Measurements from ENCODE around the gene PDLIM5. TPM values are rescaled to one million over a fixed set of nuclear protein-coding genes. Genes with fewer than 3 reads are reported as not detected.

Gene PDLIM5
- total RNA-seq, 1 experiment from 2014 or later = 106 TPM

GRCh38 chr4:94507281-94507680 is 55.5 kb downstream of the PDLIM5 start:
- no peak for DNase-seq
- H3K4me3 Mint-ChIP-seq (ENCODE audit: unreplicated experiment) = no peak overlapping the region
- CTCF ChIA-PET = no interaction called here
- Histone ChIP-seq H3K4me1 (peaks cover 24% of the 10 kb centered on the region), H3K36me3 (ENCODE audit: control insufficient read depth, insufficient read depth, low read length) (no peaks in the 10 kb centered on the region), H3K9me3 (no peaks in the 10 kb centered on the region), H3K27me3 (replicated peaks; ENCODE audit: control insufficient read depth, insufficient read depth, low read length) (no peaks in the 10 kb centered on the region), H3K4me3 (ENCODE audit: low read depth, low read length) (no peak overlapping the region)
- no peak for TF ChIP-seq CTCF (IDR thresholded peaks at IDR 0.05; ENCODE audit: insufficient read depth in 1 of 2, low read depth in 1 of 2, low read length in 1 of 2, severe bottlenecking in 1 of 2, unreplicated experiment in 1 of 2)
- H3K27ac Mint-ChIP-seq (ENCODE audit: unreplicated experiment) = peak overlapping the region; percentile 50
- intact Hi-C loops (cut with micrococcal nuclease; ENCODE audit: unreplicated experiment) = no loop called here
- BruUV-seq (replicated peaks) = no TSS peak
- no peaks in the 10 kb centered on the region for H3K27me3 Mint-ChIP-seq (ENCODE audit: insufficient read depth, unreplicated experiment)
- H3K4me1 Mint-ChIP-seq (ENCODE audit: low read depth, unreplicated experiment) = peaks cover 26% of the 10 kb centered on the region
- peaks cover under 1% of the 10 kb centered on the region for H3K9me3 Mint-ChIP-seq (ENCODE audit: unreplicated experiment)
- POLR2A ChIA-PET = no interaction called here
- peaks cover 9% of the 10 kb centered on the region for H3K36me3 Mint-ChIP-seq (ENCODE audit: insufficient read depth, unreplicated experiment)

GRCh38 chr4:94507708-94508107 is 56.0 kb downstream of the PDLIM5 start:
- Mint-ChIP-seq H3K9me3 (ENCODE audit: unreplicated experiment) (peaks cover 5% of the 10 kb centered on the region), H3K27me3 (ENCODE audit: insufficient read depth, unreplicated experiment) (no peaks in the 10 kb centered on the region), H3K4me1 (ENCODE audit: low read depth, unreplicated experiment) (peaks cover 26% of the 10 kb centered on the region), H3K4me3 (ENCODE audit: unreplicated experiment) (no peak overlapping the region), H3K27ac (ENCODE audit: unreplicated experiment) (peak overlapping the region; percentile 50), H3K36me3 (ENCODE audit: insufficient read depth, unreplicated experiment) (peaks cover 13% of the 10 kb centered on the region)
- H3K36me3 ChIP-seq (ENCODE audit: control insufficient read depth, insufficient read depth, low read length) = no peaks in the 10 kb centered on the region
- H3K4me3 ChIP-seq (ENCODE audit: low read depth, low read length) = no peak overlapping the region
- no peaks in the 10 kb centered on the region for H3K9me3 ChIP-seq
- no TSS peak for BruUV-seq (replicated peaks)
- TF ChIP-seq CTCF (IDR thresholded peaks at IDR 0.05; ENCODE audit: insufficient read depth in 1 of 2, low read depth in 1 of 2, low read length in 1 of 2, severe bottlenecking in 1 of 2, unreplicated experiment in 1 of 2) = no peak
- intact Hi-C loops (cut with micrococcal nuclease; ENCODE audit: unreplicated experiment) = no loop called here
- ChIA-PET POLR2A (no interaction called here), CTCF (interaction anchor here (0.8 kb wide), 1 partner anchor 101 kb away, joined by 3 read pairs; no protein-coding TSS in a partner anchor)
- no peaks in the 10 kb centered on the region for H3K27me3 ChIP-seq (replicated peaks; ENCODE audit: control insufficient read depth, insufficient read depth, low read length)
- peaks cover 24% of the 10 kb centered on the region for H3K4me1 ChIP-seq
- peak in 1 of 2 experiments; percentile 10 for DNase-seq

GRCh38 chr4:94508296-94508695 is 56.6 kb downstream of the PDLIM5 start:
- no peak for TF ChIP-seq CTCF (IDR thresholded peaks at IDR 0.05; ENCODE audit: insufficient read depth in 1 of 2, low read depth in 1 of 2, low read length in 1 of 2, severe bottlenecking in 1 of 2, unreplicated experiment in 1 of 2)
- Histone ChIP-seq H3K36me3 (ENCODE audit: control insufficient read depth, insufficient read depth, low read length) (no peaks in the 10 kb centered on the region; the same call in 1 of the 2 replicates), H3K4me3 (ENCODE audit: low read depth, low read length) (no peak overlapping the region), H3K9me3 (peaks cover 3% of the 10 kb centered on the region; the same call in 1 of the 2 replicates), H3K4me1 (peaks cover 24% of the 10 kb centered on the region), H3K27me3 (replicated peaks; ENCODE audit: control insufficient read depth, insufficient read depth, low read length) (no peaks in the 10 kb centered on the region)
- peak overlapping the region; percentile 50 for H3K27ac Mint-ChIP-seq (ENCODE audit: unreplicated experiment)
- H3K4me1 Mint-ChIP-seq (ENCODE audit: low read depth, unreplicated experiment) = peaks cover 26% of the 10 kb centered on the region
- ChIA-PET CTCF (interaction anchor here (0.8 kb wide), 1 partner anchor 101 kb away, joined by 3 read pairs; no protein-coding TSS in a partner anchor), POLR2A (no interaction called here)
- no peaks in the 10 kb centered on the region for H3K27me3 Mint-ChIP-seq (ENCODE audit: insufficient read depth, unreplicated experiment)
- peaks cover 11% of the 10 kb centered on the region for H3K9me3 Mint-ChIP-seq (ENCODE audit: unreplicated experiment)
- intact Hi-C loops (cut with micrococcal nuclease; ENCODE audit: unreplicated experiment) = no loop called here
- BruUV-seq (replicated peaks) = no TSS peak
- no peak overlapping the region for H3K4me3 Mint-ChIP-seq (ENCODE audit: unreplicated experiment)
- H3K36me3 Mint-ChIP-seq (ENCODE audit: insufficient read depth, unreplicated experiment) = peaks cover 19% of the 10 kb centered on the region
- no peak for DNase-seq

All from Caco-2 (cell line).